ENCODE measurements around the gene OR7A17.

GRCh38 chr19:14889994-14890642, 4.2 kb upstream of the OR7A17 start:
- TF ChIP-seq, protein P1, sequence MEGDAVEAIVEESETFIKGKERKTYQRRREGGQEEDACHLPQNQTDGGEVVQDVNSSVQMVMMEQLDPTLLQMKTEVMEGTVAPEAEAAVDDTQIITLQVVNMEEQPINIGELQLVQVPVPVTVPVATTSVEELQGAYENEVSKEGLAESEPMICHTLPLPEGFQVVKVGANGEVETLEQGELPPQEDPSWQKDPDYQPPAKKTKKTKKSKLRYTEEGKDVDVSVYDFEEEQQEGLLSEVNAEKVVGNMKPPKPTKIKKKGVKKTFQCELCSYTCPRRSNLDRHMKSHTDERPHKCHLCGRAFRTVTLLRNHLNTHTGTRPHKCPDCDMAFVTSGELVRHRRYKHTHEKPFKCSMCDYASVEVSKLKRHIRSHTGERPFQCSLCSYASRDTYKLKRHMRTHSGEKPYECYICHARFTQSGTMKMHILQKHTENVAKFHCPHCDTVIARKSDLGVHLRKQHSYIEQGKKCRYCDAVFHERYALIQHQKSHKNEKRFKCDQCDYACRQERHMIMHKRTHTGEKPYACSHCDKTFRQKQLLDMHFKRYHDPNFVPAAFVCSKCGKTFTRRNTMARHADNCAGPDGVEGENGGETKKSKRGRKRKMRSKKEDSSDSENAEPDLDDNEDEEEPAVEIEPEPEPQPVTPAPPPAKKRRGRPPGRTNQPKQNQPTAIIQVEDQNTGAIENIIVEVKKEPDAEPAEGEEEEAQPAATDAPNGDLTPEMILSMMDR (IDR thresholded peaks at IDR 0.05), result no peak
- no peak for TF ChIP-seq ZFX (IDR thresholded peaks at IDR 0.05; ENCODE audit: borderline replicate concordance)
